GM19328 (cell line): ENCODE data around the gene SMAD1.
"Not testable (repeated sequence)": the region's sequence is repeated elsewhere in the genome, so short reads cannot be mapped to it uniquely, and the experiment has no call there.

ENCODE experiments used
- ATAC-seq: cut with Tn5 transposase; IDR thresholded peaks from one replicate; pipeline ENCODE4 v1.9.1; 2021; ENCODE audit warnings: mild to moderate bottlenecking, moderate library complexity; ENCODE audit not compliant: unreplicated experiment

SMAD1 gene

DNA sequence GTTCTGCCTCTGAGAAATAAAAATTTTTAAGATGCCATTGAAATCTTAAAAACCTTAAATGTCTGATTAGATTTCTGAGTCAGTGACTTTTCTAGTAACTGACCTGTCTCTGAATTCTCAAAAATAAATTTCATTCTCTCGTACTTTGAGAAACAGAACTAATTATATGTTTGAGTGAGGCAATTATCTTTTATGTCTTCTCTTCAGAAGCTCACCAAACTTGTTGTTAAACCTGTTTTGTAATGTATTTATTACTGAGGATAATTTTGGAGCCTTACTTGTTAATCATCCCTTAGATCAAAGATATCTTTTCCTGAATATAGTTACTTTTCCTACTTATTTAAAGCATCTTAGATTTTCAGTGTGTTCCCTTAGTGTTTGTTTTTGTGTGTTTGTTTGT is 73.0 kb downstream of the SMAD1 start:
- ATAC-seq = no peak

DNA sequence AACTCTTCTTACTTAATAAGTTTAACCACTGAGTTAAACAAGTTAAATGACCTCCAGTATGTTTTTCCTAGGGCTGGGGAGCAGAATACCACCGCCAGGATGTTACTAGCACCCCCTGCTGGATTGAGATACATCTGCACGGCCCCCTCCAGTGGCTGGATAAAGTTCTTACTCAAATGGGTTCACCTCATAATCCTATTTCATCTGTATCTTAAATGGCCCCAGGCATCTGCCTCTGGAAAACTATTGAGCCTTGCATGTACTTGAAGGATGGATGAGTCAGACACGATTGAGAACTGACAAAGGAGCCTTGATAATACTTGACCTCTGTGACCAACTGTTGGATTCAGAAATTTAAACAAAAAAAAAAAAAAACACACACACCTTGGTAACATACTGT is 76.1 kb downstream of the SMAD1 start:
- ATAC-seq = peak; percentile 89

DNA sequence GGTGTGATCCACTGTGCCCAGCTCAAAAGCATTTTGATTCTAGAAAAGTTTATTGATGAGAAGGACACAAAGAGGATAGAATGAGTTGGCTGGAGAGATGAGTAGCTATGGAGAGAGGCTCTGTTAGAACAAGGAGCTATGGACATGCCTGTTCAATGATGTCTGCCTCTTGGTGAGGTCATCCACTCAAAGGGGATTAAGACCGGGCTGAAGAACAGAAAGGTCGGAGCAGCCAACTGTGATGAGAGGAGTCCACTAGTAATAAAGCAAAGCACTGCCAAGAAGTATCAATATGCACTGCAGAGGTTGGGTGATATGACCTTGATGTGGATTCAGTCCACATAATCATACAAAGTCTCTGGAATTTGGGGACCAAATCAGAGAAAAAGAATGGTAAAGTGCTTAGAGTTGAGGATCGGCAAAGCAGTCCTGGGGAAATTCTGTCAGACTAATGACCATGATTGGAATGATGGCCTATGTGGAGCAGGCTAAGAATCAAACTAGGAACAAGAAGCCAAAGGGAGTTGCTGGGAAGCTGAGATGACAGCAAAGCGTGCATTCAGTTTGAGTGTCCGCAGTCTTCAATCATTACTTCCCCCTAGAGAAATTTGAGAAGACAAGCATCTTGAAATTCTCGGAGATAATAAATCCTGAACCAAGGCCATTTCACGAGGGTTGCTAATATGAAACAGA is 81.8 kb downstream of the SMAD1 start:
- ATAC-seq = no peak

DNA sequence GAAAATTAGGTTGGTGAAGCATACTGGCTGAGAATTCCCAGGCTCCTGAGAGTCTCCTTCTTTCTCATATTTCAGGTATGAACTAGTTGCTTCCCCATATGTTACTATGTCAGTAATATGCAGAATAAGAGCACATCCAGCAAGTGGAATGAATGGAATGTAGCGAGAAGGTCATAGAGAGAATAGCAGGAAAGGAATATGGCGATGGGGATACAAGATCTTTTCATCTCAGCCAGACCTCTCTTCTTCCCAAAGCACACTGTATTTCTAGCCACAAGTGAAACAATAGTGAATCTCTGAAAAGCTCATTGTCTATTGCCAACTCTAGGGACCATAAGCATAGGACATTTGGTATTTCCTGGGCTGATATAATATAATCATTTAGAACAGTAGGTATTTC is 82.9 kb downstream of the SMAD1 start:
- ATAC-seq = no peak

DNA sequence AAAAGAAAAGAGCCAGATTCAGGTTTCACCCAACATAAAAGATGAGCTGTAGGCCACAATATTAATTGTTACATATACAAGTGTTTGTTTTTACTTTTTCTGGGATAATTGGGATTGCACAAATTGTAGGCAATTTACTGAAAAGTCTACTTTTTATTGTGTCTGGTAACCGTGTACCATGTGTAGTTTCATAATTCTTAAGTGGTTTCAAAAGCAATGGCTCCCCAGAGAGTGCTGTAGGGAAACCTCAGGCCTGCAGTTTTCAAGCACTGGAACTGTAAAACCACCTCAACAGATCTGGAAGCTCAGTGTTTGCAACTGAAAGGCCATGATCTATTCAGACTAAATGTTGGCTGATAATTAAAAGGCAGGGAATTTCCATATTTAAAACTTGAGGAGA is 83.7 kb downstream of the SMAD1 start:
- ATAC-seq = no peak

DNA sequence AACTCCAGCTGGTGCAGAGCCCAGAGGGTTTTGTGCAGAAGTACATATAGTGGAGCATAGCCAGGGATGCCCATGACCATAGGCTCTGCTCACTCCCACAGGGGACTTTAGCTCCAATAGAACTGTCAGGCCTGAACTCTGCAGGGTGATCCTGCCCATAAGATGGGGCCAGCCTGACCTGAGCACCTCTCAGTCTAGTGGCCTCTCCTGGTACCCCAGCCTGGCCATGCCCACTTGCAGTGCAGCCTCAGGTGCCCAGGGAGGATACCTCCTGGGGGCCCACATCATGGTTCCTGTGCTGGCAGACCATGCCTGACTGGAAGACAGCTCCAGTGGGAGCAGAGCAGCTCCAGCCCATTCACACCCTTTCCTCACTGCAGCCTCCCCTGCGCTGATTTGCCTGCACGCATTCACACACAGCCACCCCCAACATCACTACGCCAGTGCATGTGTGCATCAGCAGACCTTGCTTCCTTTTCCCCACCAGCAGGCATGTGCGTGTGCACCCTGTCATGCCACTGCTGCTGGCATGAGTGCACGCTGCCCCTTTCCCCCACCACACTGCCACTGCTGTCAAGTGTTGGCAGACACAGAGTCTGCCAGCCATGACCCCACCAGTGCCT is 84.5 kb downstream of the SMAD1 start:
- no peak for ATAC-seq

DNA sequence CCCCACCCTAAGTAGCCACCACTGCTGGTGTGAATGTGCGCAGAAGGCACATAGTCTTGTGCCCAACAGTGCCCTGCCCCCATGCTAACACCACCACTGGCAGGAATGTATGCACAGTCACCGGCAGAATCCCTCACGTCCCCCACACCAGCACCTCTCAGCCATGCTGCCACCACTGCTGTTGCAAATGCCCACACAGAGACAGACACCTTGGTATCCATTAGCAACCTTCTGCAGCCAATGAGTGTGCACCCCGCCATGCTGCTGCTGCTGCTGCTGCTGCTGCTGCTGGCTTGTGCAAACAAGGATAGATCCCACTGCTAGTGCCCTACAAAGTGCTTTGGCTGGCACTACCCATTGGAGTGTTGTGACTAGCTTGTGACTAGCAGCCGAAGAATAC is 85.1 kb downstream of the SMAD1 start:
- ATAC-seq = no peak

DNA sequence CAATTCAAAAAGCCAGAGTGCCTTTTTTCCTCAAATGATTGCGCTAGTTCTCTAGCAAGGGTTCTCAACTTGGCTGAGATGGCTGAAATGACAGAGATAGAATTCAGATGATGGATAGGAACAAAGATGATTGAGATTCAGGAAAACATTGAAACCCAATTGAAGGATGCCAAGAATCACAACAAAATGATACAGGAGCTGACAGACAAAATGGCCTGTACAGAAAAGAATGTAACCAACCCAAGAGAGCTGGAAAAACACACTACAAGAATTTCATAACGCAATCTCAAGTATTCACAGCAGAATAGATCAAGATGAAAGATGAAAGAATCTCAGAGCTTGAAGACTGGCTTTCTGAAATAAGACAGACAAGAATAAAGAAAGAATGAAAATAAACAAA is 85.9 kb downstream of the SMAD1 start:
- no peak for ATAC-seq

DNA sequence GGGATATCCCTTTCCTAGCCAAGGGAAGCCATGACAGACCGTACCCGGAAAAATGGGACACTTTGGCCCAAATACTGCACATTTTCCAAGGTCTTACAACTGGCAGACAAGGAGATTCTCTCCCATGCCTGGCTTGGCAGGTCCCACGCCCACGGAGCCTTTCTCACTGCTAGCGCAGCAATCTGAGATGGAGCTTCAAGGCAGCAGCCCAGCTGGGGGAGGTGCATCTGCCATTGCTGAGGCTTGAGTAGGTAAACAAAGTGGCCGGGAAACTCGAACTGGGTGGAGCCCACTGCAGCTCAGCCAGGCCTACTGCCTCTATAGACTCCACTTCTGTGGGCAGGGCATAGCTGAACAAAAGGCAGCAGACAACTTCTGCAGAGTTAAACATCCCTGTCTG is 92.9 kb downstream of the SMAD1 start:
- not testable (repeated sequence) for ATAC-seq

DNA sequence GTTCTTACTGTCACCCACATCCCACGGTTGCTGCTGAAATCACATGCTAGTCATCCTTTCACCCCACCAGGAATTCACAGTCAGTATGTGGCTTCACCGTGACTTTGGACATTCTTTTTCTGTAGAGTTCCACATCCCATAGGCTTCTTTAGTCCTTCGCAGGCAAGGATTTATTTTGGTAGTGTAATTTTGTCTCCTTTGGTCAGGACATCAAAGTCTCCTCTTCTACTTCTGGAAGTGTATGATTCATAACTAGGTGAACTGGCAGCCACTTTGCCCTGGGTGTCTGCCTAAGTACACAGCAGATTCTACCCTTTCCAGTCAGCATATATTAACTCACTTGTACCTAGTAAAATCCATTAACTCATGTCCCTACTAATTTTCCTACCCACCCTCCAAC is 99.3 kb downstream of the SMAD1 start:
- no peak for ATAC-seq

DNA sequence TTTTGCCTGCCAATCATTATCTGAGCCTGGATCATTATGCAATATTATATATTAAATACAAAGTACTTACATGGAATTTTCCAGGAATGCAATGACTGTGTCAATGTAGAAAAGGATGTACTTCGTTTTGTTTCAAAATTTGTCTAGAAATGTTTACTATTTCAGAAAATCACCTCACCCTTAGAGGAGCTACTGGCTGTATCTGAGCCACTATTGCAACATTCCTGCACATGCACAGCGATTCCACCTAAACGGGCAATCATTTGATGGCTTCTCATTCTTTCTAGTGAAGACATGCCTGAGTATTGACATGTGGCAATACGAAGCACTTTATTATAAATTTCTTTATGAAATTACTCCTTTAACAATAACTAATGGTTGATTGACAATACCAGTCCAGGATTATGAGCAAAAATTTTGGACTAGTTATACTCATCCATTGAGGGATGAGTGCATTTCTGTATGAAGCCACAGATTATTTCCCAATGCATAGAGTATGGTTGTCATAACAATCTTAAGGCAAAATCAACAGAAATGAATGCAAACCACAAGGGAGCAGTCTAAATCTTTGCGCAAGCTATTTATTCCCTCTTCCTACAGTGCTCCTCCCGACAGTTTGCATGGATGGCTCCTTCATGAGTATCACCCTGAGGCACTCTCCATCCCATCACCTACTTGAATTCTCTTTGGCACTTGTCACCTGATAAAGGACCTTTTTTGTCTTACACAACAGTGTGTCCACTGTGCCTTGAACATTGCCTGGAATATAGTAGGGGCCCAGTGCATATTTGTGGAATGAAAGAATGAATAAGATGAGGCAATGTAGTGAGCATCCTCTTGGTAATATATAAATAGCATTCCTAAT is 101.8 kb downstream of the SMAD1 start:
- no peak for ATAC-seq

DNA sequence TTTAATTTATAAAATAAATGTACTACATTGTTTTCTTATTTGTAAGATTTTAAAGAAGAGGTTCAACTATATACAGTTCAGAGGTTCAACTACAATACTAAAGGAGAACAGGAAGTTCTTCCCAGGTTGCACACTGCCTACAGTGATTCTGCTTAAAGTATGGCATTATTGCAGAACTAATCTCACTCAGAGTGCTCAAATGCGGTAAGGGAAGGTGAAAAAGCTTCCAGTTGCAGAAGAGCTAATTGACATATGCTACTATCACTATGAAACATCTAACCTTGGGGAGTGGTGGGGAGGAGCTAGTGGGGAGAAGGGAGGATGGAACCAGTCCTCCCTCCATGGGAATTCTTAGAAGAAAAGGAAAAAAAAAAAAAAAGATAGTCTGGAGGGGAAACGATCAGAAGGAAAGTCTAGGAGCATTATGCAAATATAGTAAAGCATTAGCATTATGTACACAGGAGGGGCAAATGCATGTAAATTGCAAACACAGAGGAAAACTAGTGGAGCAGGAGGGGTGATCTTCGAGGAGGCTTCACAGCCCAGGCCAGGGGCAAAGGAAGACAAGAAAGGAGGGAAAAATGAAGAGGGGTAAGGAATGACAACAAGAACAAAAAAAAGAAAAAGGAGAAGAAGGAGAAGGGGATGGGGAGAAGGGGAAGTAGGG is 105.6 kb downstream of the SMAD1 start:
- ATAC-seq = no peak

DNA sequence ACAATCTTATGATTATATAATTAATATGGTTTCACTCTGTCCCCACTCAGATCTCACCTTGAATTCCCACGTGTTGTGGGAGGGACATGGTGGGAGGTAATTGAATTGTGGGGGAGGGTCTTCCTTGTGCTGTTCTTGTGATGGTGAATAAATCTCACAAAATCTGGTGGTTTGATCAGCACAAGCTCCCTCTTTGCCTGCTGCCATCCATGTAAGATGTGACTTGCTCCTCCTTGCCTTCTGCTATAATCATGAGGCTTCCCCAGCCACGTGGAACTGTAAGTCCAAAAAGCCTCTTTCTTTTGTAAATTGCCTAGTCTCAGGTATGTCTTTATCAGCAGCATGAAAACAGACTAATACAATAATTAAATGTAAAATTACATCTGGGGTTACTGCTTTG is 107.7 kb downstream of the SMAD1 start:
- not testable (repeated sequence) for ATAC-seq

DNA sequence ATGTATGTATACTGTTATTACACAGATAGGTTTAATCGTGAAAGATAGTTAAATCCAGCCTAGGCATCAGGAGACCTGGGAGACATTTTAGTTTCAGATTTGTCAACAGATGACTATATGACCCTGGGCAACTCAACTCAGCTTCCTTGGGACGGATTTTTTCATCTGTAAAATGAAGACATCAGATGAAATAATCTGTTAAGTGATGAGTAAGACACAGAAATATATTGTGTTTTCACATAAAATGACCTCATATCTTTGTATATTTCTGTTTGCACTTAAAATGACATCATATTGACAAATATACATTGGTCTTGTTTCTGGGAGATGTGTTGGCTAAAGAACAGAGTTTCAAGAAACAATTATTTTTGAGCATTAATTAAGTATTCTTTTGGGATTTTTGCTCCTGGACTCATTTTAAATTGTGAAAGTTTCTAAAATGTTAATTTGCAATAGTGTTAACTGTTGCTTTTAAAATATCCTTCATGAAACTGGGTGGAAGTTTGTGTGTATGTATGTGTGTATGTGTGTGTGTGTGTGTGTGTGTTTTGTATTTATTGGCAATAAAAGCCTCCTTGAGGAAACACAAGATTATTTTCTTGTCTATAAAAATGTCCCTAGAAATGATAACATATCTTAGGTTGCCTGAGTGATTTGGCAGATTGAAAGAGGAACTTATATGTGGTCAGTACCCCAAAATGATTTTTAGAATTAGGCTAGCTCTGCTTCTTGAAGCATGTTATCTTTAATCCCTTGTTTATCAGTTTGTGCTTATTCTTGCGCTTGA is 108.5 kb downstream of the SMAD1 start:
- no peak for ATAC-seq

DNA sequence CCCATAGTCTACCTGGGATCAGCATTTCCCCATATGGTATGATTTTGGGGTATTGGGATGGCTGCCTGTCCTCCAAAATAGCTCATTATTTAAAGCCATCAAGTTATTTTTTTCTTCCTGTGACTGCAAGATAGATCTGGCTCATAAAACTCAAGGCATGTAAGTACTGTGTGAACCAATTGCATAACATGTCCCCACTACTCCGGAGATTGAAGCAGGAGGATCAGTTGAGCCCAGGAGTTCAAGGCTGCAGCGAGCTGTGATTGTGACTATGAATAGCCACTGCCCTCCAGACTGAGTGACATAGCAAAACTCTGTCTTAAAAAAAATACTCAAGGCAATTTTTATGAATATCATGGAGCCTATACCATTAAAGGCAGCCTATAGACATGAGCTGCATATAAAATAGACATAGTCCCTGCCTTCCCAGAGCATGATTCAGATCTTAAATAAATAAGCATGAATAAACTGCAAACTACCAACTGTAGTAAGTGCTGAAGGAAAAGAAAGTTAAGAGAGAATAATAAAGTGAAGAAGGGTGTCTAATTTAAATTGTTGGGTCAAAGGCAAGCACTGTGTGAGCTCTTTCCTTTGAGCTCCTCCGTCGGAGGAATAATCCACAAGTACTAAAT is 120.6 kb downstream of the SMAD1 start:
- no peak for ATAC-seq

DNA sequence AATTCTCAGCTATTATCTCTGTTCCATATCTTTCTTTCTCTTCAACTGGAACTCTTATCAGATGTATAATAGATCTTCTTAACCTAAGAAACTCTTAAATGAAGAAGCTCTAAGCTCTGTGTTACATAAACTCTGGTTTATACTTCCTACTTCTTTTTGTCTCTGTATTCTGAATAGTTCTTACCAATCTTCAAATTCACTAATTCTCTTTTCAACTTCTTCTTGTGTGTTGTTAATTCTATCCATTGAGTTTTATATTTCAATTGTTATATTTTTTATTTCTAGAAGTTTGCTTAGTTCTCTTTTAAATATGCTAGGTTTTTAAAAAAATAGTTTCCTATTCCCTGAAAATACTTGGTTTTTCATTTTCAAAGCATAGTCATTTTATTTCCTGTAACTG is 124.3 kb downstream of the SMAD1 start:
- no peak for ATAC-seq
